ENCODE measurements around the gene TOB1. TPM values are rescaled to one million over a fixed set of nuclear protein-coding genes. Genes with fewer than 3 reads are reported as not detected.

The TOB1 gene
- total RNA-seq, 2 experiments from 2014 or later = 81.8 to 99.0 TPM

GRCh38 chr17:50828508-50829170 is 37.5 kb downstream of the TOB1 start:
- no peaks in the 10 kb centered on the region for H3K36me3 Mint-ChIP-seq (ENCODE audit: low read depth)
- no peak overlapping the region for H3K4me3 Mint-ChIP-seq
- ChIA-PET CTCF (interaction anchor here (0.7 kb wide), 2 partner anchors 15 to 219 kb away, joined by 3 read pairs; no protein-coding TSS in a partner anchor), POLR2A (interaction anchor here (0.6 to 0.9 kb wide), 2 partner anchors 10 to 23 kb away, joined by 3 read pairs; no protein-coding TSS in a partner anchor)
- DNase-seq = no peak
- no peak overlapping the region for H3K27ac Mint-ChIP-seq
- peaks cover 4% of the 10 kb centered on the region for H3K4me1 Mint-ChIP-seq
- peaks cover 3% of the 10 kb centered on the region for H3K9me3 Mint-ChIP-seq
- H3K27me3 Mint-ChIP-seq = peaks cover 5% of the 10 kb centered on the region

- H3K9me3 Mint-ChIP-seq = peaks cover 5% of the 10 kb centered on the region
- H3K36me3 Mint-ChIP-seq (ENCODE audit: low read depth) = no peaks in the 10 kb centered on the region
- no peak overlapping the region for H3K4me3 Mint-ChIP-seq
- no peak for DNase-seq
- no peak overlapping the region for H3K27ac Mint-ChIP-seq
- ChIA-PET POLR2A (no interaction called here), CTCF (no interaction called here)
- H3K4me1 Mint-ChIP-seq = peaks cover 7% of the 10 kb centered on the region
- H3K27me3 Mint-ChIP-seq = peaks cover 16% of the 10 kb centered on the region
Observed at GRCh38 chr17:50825188-50825587, 41.0 kb downstream of the TOB1 start.

- peaks cover 16% of the 10 kb centered on the region for H3K27me3 Mint-ChIP-seq
- no peaks in the 10 kb centered on the region for H3K36me3 Mint-ChIP-seq (ENCODE audit: low read depth)
- no peak overlapping the region for H3K4me3 Mint-ChIP-seq
- no peak overlapping the region for H3K27ac Mint-ChIP-seq
- peaks cover 5% of the 10 kb centered on the region for H3K9me3 Mint-ChIP-seq
- no peak for DNase-seq
- CTCF ChIA-PET = no interaction called here
- POLR2A ChIA-PET = no interaction called here
- H3K4me1 Mint-ChIP-seq = peaks cover 6% of the 10 kb centered on the region
Observed at GRCh38 chr17:50824429-50824828, 41.7 kb downstream of the TOB1 start.

- ChIA-PET CTCF (interaction anchor here (2.9 kb wide), 1 partner anchor 11 kb away, joined by 9 read pairs; no protein-coding TSS in a partner anchor), POLR2A (no interaction called here)
- Mint-ChIP-seq H3K36me3 (ENCODE audit: low read depth) (no peaks in the 10 kb centered on the region), H3K9me3 (peaks cover 5% of the 10 kb centered on the region), H3K27ac (no peak overlapping the region), H3K4me3 (no peak overlapping the region), H3K4me1 (peaks cover 17% of the 10 kb centered on the region), H3K27me3 (peaks cover 16% of the 10 kb centered on the region)
- DNase-seq = no peak
Observed at GRCh38 chr17:50822550-50822949, 43.6 kb downstream of the TOB1 start.

GRCh38 chr17:50820651-50821050 is 45.5 kb downstream of the TOB1 start:
- CTCF ChIA-PET = interaction anchor here (2.9 kb wide), 1 partner anchor 13 kb away, joined by 9 read pairs; no protein-coding TSS in a partner anchor
- no peak overlapping the region for H3K27ac Mint-ChIP-seq
- peaks cover 21% of the 10 kb centered on the region for H3K27me3 Mint-ChIP-seq
- peaks cover 5% of the 10 kb centered on the region for H3K9me3 Mint-ChIP-seq
- peaks cover 20% of the 10 kb centered on the region for H3K4me1 Mint-ChIP-seq
- POLR2A ChIA-PET = no interaction called here
- no peak for DNase-seq
- H3K36me3 Mint-ChIP-seq (ENCODE audit: low read depth) = no peaks in the 10 kb centered on the region
- H3K4me3 Mint-ChIP-seq = no peak overlapping the region

GRCh38 chr17:50818921-50819657 is 47.1 kb downstream of the TOB1 start:
- Mint-ChIP-seq H3K4me3 (no peak overlapping the region), H3K9me3 (peaks cover 5% of the 10 kb centered on the region), H3K4me1 (peaks cover 20% of the 10 kb centered on the region), H3K27me3 (peaks cover 23% of the 10 kb centered on the region), H3K36me3 (ENCODE audit: low read depth) (no peaks in the 10 kb centered on the region), H3K27ac (no peak overlapping the region)
- no peak for DNase-seq
- ChIA-PET CTCF (interaction anchor here (1.0 to 1.6 kb wide), 2 partner anchors 16 to 33 kb away, joined by 4 to 6 read pairs; no protein-coding TSS in a partner anchor), POLR2A (interaction anchor here (0.7 kb wide), 1 partner anchor 10 kb away, joined by 3 read pairs; no protein-coding TSS in a partner anchor)

- peaks cover 20% of the 10 kb centered on the region for H3K4me1 Mint-ChIP-seq
- peaks cover 20% of the 10 kb centered on the region for H3K27me3 Mint-ChIP-seq
- H3K9me3 Mint-ChIP-seq = no peaks in the 10 kb centered on the region
- DNase-seq = no peak
- POLR2A ChIA-PET = interaction anchor here (0.7 kb wide), 1 partner anchor 10 kb away, joined by 3 read pairs; no protein-coding TSS in a partner anchor
- no peak overlapping the region for H3K27ac Mint-ChIP-seq
- H3K36me3 Mint-ChIP-seq (ENCODE audit: low read depth) = no peaks in the 10 kb centered on the region
- H3K4me3 Mint-ChIP-seq = no peak overlapping the region
- CTCF ChIA-PET = interaction anchor here (0.6 to 1.6 kb wide), 3 partner anchors 16 to 34 kb away, joined by 3 to 6 read pairs (median 3); no protein-coding TSS in a partner anchor
Observed at GRCh38 chr17:50818261-50818660, 47.9 kb downstream of the TOB1 start.

- H3K4me3 Mint-ChIP-seq = no peak overlapping the region
Observed at GRCh38 chr17:50817838-50818237, 48.3 kb downstream of the TOB1 start.

GRCh38 chr17:50816771-50817751 is 49.1 kb downstream of the TOB1 start:
- no peaks in the 10 kb centered on the region for H3K36me3 Mint-ChIP-seq (ENCODE audit: low read depth)

More at GRCh38 chr17:50817838-50818237, 48.3 kb downstream of the TOB1 start:
- Mint-ChIP-seq H3K36me3 (ENCODE audit: low read depth) (no peaks in the 10 kb centered on the region), H3K4me1 (peaks cover 20% of the 10 kb centered on the region), H3K27ac (no peak overlapping the region), H3K9me3 (no peaks in the 10 kb centered on the region), H3K27me3 (peaks cover 20% of the 10 kb centered on the region)
- POLR2A ChIA-PET = no interaction called here
- no peak for DNase-seq
- CTCF ChIA-PET = interaction anchor here (0.6 to 1.6 kb wide), 4 partner anchors 9 to 34 kb away, joined by 3 to 6 read pairs (median 4); no protein-coding TSS in a partner anchor

GRCh38 chr17:50816271-50816670 is 49.9 kb downstream of the TOB1 start:
- H3K4me3 Mint-ChIP-seq = no peak overlapping the region
- no peaks in the 10 kb centered on the region for H3K36me3 Mint-ChIP-seq (ENCODE audit: low read depth)
- POLR2A ChIA-PET = no interaction called here
- peaks cover 18% of the 10 kb centered on the region for H3K4me1 Mint-ChIP-seq
- CTCF ChIA-PET = interaction anchor here (0.6 to 1.3 kb wide), 2 partner anchors 23 to 36 kb away, joined by 3 read pairs; no protein-coding TSS in a partner anchor
- no peak overlapping the region for H3K27ac Mint-ChIP-seq
- no peaks in the 10 kb centered on the region for H3K9me3 Mint-ChIP-seq
- DNase-seq = no peak
- peaks cover 13% of the 10 kb centered on the region for H3K27me3 Mint-ChIP-seq

More at GRCh38 chr17:50816771-50817751, 49.1 kb downstream of the TOB1 start:
- no peak overlapping the region for H3K27ac Mint-ChIP-seq
- no peaks in the 10 kb centered on the region for H3K9me3 Mint-ChIP-seq
- peaks cover 20% of the 10 kb centered on the region for H3K4me1 Mint-ChIP-seq
- POLR2A ChIA-PET = no interaction called here
- H3K4me3 Mint-ChIP-seq = no peak overlapping the region
- DNase-seq = peak; percentile 60
- CTCF ChIA-PET = interaction anchor here (0.7 to 1.6 kb wide), 6 partner anchors 9 to 133 kb away, joined by 3 to 6 read pairs (median 3); no protein-coding TSS in a partner anchor
- H3K27me3 Mint-ChIP-seq = peaks cover 19% of the 10 kb centered on the region

- CTCF ChIA-PET = interaction anchor here (0.7 kb wide), 2 partner anchors 87 to 588 kb away, joined by 3 read pairs; no protein-coding TSS in a partner anchor
- Mint-ChIP-seq H3K4me3 (no peak overlapping the region), H3K4me1 (peaks cover 17% of the 10 kb centered on the region), H3K9me3 (no peaks in the 10 kb centered on the region), H3K36me3 (ENCODE audit: low read depth) (no peaks in the 10 kb centered on the region), H3K27ac (no peak overlapping the region), H3K27me3 (peaks cover 11% of the 10 kb centered on the region)
- no peak for DNase-seq
- POLR2A ChIA-PET = no interaction called here
Observed at GRCh38 chr17:50815400-50815799, 50.8 kb downstream of the TOB1 start.

GRCh38 chr17:50813583-50813982 is 52.6 kb downstream of the TOB1 start:
- peaks cover 11% of the 10 kb centered on the region for H3K4me1 Mint-ChIP-seq
- CTCF ChIA-PET = interaction anchor here (1.5 to 1.6 kb wide), 2 partner anchors 15 to 31 kb away, joined by 3 to 4 read pairs; no protein-coding TSS in a partner anchor
- no peak for DNase-seq
- H3K27me3 Mint-ChIP-seq = peaks cover 11% of the 10 kb centered on the region
- no peak overlapping the region for H3K4me3 Mint-ChIP-seq
- POLR2A ChIA-PET = no interaction called here
- H3K36me3 Mint-ChIP-seq (ENCODE audit: low read depth) = no peaks in the 10 kb centered on the region
- H3K9me3 Mint-ChIP-seq = no peaks in the 10 kb centered on the region
- no peak overlapping the region for H3K27ac Mint-ChIP-seq

All from activated CD4-positive, alpha-beta T cell treated with anti-CD3 and anti-CD28 coated beads, Interleukin-2, amount 10 ng/mL, durations not matched to agents 7 days and 5 days (primary cell).